ENCODE data around the gene ADAM19. TPM values are rescaled to one million over a fixed set of nuclear protein-coding genes. Genes with fewer than 3 reads are reported as not detected.
A peak's percentile ranks its signal among the peaks of the same experiment; 100 is the strongest.

Gene ADAM19
- total RNA-seq, 8 experiments from 2014 or later: 7.8 to 38.9 (median 17.7) TPM

- Histone ChIP-seq H3K27ac (no peak overlapping the region), H3K4me1 (replicated peaks in 1 of 2) (peaks cover 6 to 22% of the 10 kb centered on the region in 2 donors), H3K4me3 (no peak overlapping the region)
- WGBS, 10 experiments: 59 to 100% (median 80%) methylated on average over 1 to 2 of the region's 2 CpGs; no CpG with 5 or more reads in 4 of the 10 experiments
- no peak for ATAC-seq (replicated peaks in 6 of 8)
- in situ Hi-C loops (cut with MboI; ENCODE audit: low pct_unique_long_range_greater_than_20kb in 2 of 9, low sequenced_read_pairs in 9 of 9, unreplicated experiment in 9 of 9): no loop called here
Observed at GRCh38 chr5:157606046-157606445, 30.5 kb upstream of the ADAM19 start.

- 36 to 85% (median 78%) methylated on average over 3 to 12 of the region's 12 CpGs for WGBS, 10 experiments
- peak in 7 of 8 experiments; percentile 9 to 92 (median 56) for ATAC-seq (replicated peaks in 6 of 8)
- Histone ChIP-seq H3K4me1 (replicated peaks in 1 of 2) (peaks cover 6 to 18% of the 10 kb centered on the region in 2 donors), H3K27ac (no peak overlapping the region), H3K4me3 (no peak overlapping the region)
- in situ Hi-C loops (cut with MboI; ENCODE audit: low pct_unique_long_range_greater_than_20kb in 2 of 9, low sequenced_read_pairs in 9 of 9, unreplicated experiment in 9 of 9): no loop called here
Observed at GRCh38 chr5:157603333-157604190, 28.0 kb upstream of the ADAM19 start.

- in situ Hi-C loops (cut with MboI; ENCODE audit: low pct_unique_long_range_greater_than_20kb in 2 of 9, low sequenced_read_pairs in 9 of 9, unreplicated experiment in 9 of 9): no loop called here
- no peak for ATAC-seq (replicated peaks in 6 of 8)
- no peak overlapping the region for H3K4me3 ChIP-seq
- WGBS, 10 experiments: 62 to 100% (median 94%) methylated on average over 1 to 3 of the region's 4 CpGs; no CpG with 5 or more reads in 4 of the 10 experiments
- H3K4me1 ChIP-seq (replicated peaks in 1 of 2): peaks cover 6 to 18% of the 10 kb centered on the region in 2 donors
- H3K27ac ChIP-seq: no peak overlapping the region
Observed at GRCh38 chr5:157602505-157602904, 26.9 kb upstream of the ADAM19 start.

- Histone ChIP-seq H3K4me1 (replicated peaks in 1 of 2) (peaks cover 6 to 18% of the 10 kb centered on the region in 2 donors), H3K27ac (no peak overlapping the region), H3K4me3 (no peak overlapping the region)
- in situ Hi-C loops (cut with MboI; ENCODE audit: low pct_unique_long_range_greater_than_20kb in 2 of 9, low sequenced_read_pairs in 9 of 9, unreplicated experiment in 9 of 9): no loop called here
- 67 to 100% (median 100%) methylated on average over 1 of the region's 1 CpG; no CpG with 5 or more reads in 6 of the 10 experiments for WGBS, 10 experiments
- no peak for ATAC-seq (replicated peaks in 6 of 8)
Observed at GRCh38 chr5:157600252-157600651, 24.7 kb upstream of the ADAM19 start.

GRCh38 chr5:157599565-157599964, 24.0 kb upstream of the ADAM19 start:
- ATAC-seq (replicated peaks in 6 of 8): no peak
- WGBS, 10 experiments: 86 to 100% (median 95%) methylated on average over 2 to 3 of the region's 3 CpGs

GRCh38 chr5:157598350-157598936, 22.9 kb upstream of the ADAM19 start:
- WGBS, 10 experiments: 80 to 100% (median 93%) methylated on average over 1 to 2 of the region's 2 CpGs; no CpG with 5 or more reads in 1 of the 10 experiments
- H3K27ac ChIP-seq: no peak overlapping the region
- no peak overlapping the region for H3K4me3 ChIP-seq
- H3K4me1 ChIP-seq (replicated peaks in 1 of 2): peaks cover 1 to 9% of the 10 kb centered on the region in 2 donors
- in situ Hi-C loops (cut with MboI; ENCODE audit: low pct_unique_long_range_greater_than_20kb in 2 of 9, low sequenced_read_pairs in 9 of 9, unreplicated experiment in 9 of 9): no loop called here
- ATAC-seq (replicated peaks in 6 of 8): no peak

More at GRCh38 chr5:157599565-157599964, 24.0 kb upstream of the ADAM19 start:
- no peak overlapping the region for H3K27ac ChIP-seq
- peaks cover 6 to 18% of the 10 kb centered on the region in 2 donors for H3K4me1 ChIP-seq (replicated peaks in 1 of 2)
- in situ Hi-C loops (cut with MboI; ENCODE audit: low pct_unique_long_range_greater_than_20kb in 2 of 9, low sequenced_read_pairs in 9 of 9, unreplicated experiment in 9 of 9): no loop called here
- H3K4me3 ChIP-seq: no peak overlapping the region

- in situ Hi-C loops (cut with MboI; ENCODE audit: low pct_unique_long_range_greater_than_20kb in 2 of 9, low sequenced_read_pairs in 9 of 9, unreplicated experiment in 9 of 9): no loop called here
- ATAC-seq (replicated peaks in 6 of 8): no peak
- 56 to 100% (median 71%) methylated on average over 1 of the region's 1 CpG; no CpG with 5 or more reads in 5 of the 10 experiments for WGBS, 10 experiments
- Histone ChIP-seq H3K27ac (no peak overlapping the region), H3K4me3 (no peak overlapping the region), H3K4me1 (replicated peaks in 1 of 2) (peaks cover 0 to 7% of the 10 kb centered on the region in 2 donors)
Observed at GRCh38 chr5:157597277-157597676, 21.7 kb upstream of the ADAM19 start.

GRCh38 chr5:157596487-157596886, 20.9 kb upstream of the ADAM19 start:
- Histone ChIP-seq H3K4me3 (no peak overlapping the region), H3K27ac (no peak overlapping the region), H3K4me1 (replicated peaks in 1 of 2) (peaks cover 0 to 7% of the 10 kb centered on the region in 2 donors)
- in situ Hi-C loops (cut with MboI; ENCODE audit: low pct_unique_long_range_greater_than_20kb in 2 of 9, low sequenced_read_pairs in 9 of 9, unreplicated experiment in 9 of 9): no loop called here
- 50 to 100% (median 85%) methylated on average over 2 to 5 of the region's 5 CpGs; no CpG with 5 or more reads in 4 of the 10 experiments for WGBS, 10 experiments
- no peak for ATAC-seq (replicated peaks in 6 of 8)

GRCh38 chr5:157594675-157595459, 19.3 kb upstream of the ADAM19 start:
- in situ Hi-C loops (cut with MboI; ENCODE audit: low pct_unique_long_range_greater_than_20kb in 2 of 9, low sequenced_read_pairs in 9 of 9, unreplicated experiment in 9 of 9): no loop called here

GRCh38 chr5:157594257-157594656, 18.7 kb upstream of the ADAM19 start:
- Histone ChIP-seq H3K4me1 (replicated peaks in 1 of 2) (peaks cover 0 to 7% of the 10 kb centered on the region in 2 donors), H3K27ac (no peak overlapping the region), H3K4me3 (no peak overlapping the region)
- ATAC-seq (replicated peaks in 6 of 8): no peak
- in situ Hi-C loops (cut with MboI; ENCODE audit: low pct_unique_long_range_greater_than_20kb in 2 of 9, low sequenced_read_pairs in 9 of 9, unreplicated experiment in 9 of 9): no loop called here

More at GRCh38 chr5:157594675-157595459, 19.3 kb upstream of the ADAM19 start:
- 0 to 100% (median 84%) methylated on average over 1 to 2 of the region's 2 CpGs; no CpG with 5 or more reads in 2 of the 10 experiments for WGBS, 10 experiments
- peaks cover 0 to 7% of the 10 kb centered on the region in 2 donors for H3K4me1 ChIP-seq (replicated peaks in 1 of 2)
- no peak for ATAC-seq (replicated peaks in 6 of 8)
- no peak overlapping the region for H3K4me3 ChIP-seq
- no peak overlapping the region for H3K27ac ChIP-seq

GRCh38 chr5:157593052-157593757, 17.6 kb upstream of the ADAM19 start:
- peak in 3 of 8 experiments; percentile 92 to 99 (median 94) for ATAC-seq (replicated peaks in 6 of 8)
- in situ Hi-C loops (cut with MboI; ENCODE audit: low pct_unique_long_range_greater_than_20kb in 2 of 9, low sequenced_read_pairs in 9 of 9, unreplicated experiment in 9 of 9): no loop called here
- Histone ChIP-seq H3K4me1 (replicated peaks in 1 of 2) (peaks cover 0 to 7% of the 10 kb centered on the region in 2 donors), H3K4me3 (no peak overlapping the region), H3K27ac (no peak overlapping the region)
- 11 to 83% (median 57%) methylated on average over 1 to 6 of the region's 6 CpGs for WGBS, 10 experiments

- ATAC-seq (replicated peaks in 6 of 8): no peak
- WGBS, 10 experiments: 35 to 100% (median 96%) methylated on average over 1 to 3 of the region's 3 CpGs; no CpG with 5 or more reads in 3 of the 10 experiments
- H3K4me1 ChIP-seq (replicated peaks in 1 of 2): peaks cover 0 to 7% of the 10 kb centered on the region in 2 donors
- H3K4me3 ChIP-seq: no peak overlapping the region
- in situ Hi-C loops (cut with MboI; ENCODE audit: low pct_unique_long_range_greater_than_20kb in 2 of 9, low sequenced_read_pairs in 9 of 9, unreplicated experiment in 9 of 9): no loop called here
- no peak overlapping the region for H3K27ac ChIP-seq
Observed at GRCh38 chr5:157592594-157592993, 17.0 kb upstream of the ADAM19 start.
